ENCODE results near the gene FGF8. TPM values are rescaled to one million over a fixed set of nuclear protein-coding genes. Genes with fewer than 3 reads are reported as not detected.

The FGF8 gene
- total RNA-seq, 1 experiment from 2014 or later, result 0.39 TPM

- TF ChIP-seq REST (IDR thresholded peaks at IDR 0.05; ENCODE audit: insufficient read depth in 1 of 2, low read depth in 2 of 2, low read length in 1 of 2), result no peak
- no peak for TF ChIP-seq POLR2AphosphoS5 (IDR thresholded peaks at IDR 0.05; ENCODE audit: low read depth, low read length)
- no peak for TF ChIP-seq TCF7L2 (IDR thresholded peaks at IDR 0.05; ENCODE audit: low read depth, low read length)
- TF ChIP-seq SIN3A (IDR thresholded peaks at IDR 0.05; ENCODE audit: borderline replicate concordance, insufficient read depth, low read depth, low read length), result no peak
- no peak for TF ChIP-seq CTCF (IDR thresholded peaks at IDR 0.05)
- Histone ChIP-seq H3K27ac (ENCODE audit: low read length) (peak overlapping the region; percentile 51), H3K36me3 (ENCODE audit: control insufficient read depth, insufficient read depth, low read length) (peaks cover 38% of the 10 kb centered on the region), H3K4me1 (ENCODE audit: control insufficient read depth, insufficient read depth, low read length) (peaks cover 13% of the 10 kb centered on the region), H3K4me3 (ENCODE audit: low read depth in 2 of 2, low read length in 2 of 2) (peak overlapping the region; percentile 84 to 98), H3K27me3 (ENCODE audit: control insufficient read depth, insufficient read depth, low read length) (no peaks in the 10 kb centered on the region), H3K9me3 (ENCODE audit: control insufficient read depth, insufficient read depth, low read depth, low read length) (no peaks in the 10 kb centered on the region)
- TSS peak; percentile 11 for BruUV-seq (replicated peaks)
- DNase-seq (ENCODE audit: low read depth, low spot score) (no peak), ATAC-seq (no peak)
- in situ Hi-C loops (cut with HindIII; ENCODE audit: low pct_unique_long_range_greater_than_20kb, low sequenced_read_pairs), result no loop called here
- POLR2A ChIA-PET, result interaction anchor here (0.6 kb wide), 2 partner anchors 18 to 1299 kb away, joined by 3 to 4 read pairs; no protein-coding TSS in a partner anchor
- intact Hi-C loops (cut with micrococcal nuclease; ENCODE audit: unreplicated experiment), result no loop called here
- CTCF ChIA-PET, result interaction anchor here (0.8 kb wide), 1 partner anchor 195 kb away, joined by 4 read pairs; no protein-coding TSS in a partner anchor
These were observed 38.7 kb upstream of the FGF8 start for GRCh38 chr10:101814466-101815071.

GRCh38 chr10:101812606-101813005 is 36.7 kb upstream of the FGF8 start:
- ATAC-seq (no peak), DNase-seq (ENCODE audit: low read depth, low spot score) (no peak)
- TF ChIP-seq SIN3A (IDR thresholded peaks at IDR 0.05; ENCODE audit: borderline replicate concordance, insufficient read depth, low read depth, low read length) (no peak), POLR2AphosphoS5 (IDR thresholded peaks at IDR 0.05; ENCODE audit: low read depth, low read length) (no peak), CTCF (IDR thresholded peaks at IDR 0.05) (no peak), TCF7L2 (IDR thresholded peaks at IDR 0.05; ENCODE audit: low read depth, low read length) (no peak), REST (IDR thresholded peaks at IDR 0.05; ENCODE audit: insufficient read depth in 1 of 2, low read depth in 2 of 2, low read length in 1 of 2) (no peak)
- intact Hi-C loops (cut with micrococcal nuclease; ENCODE audit: unreplicated experiment) (no loop called here), in situ Hi-C loops (cut with HindIII; ENCODE audit: low pct_unique_long_range_greater_than_20kb, low sequenced_read_pairs) (no loop called here)
- H3K4me3 ChIP-seq (ENCODE audit: low read depth in 2 of 2, low read length in 2 of 2), result no peak overlapping the region
- BruUV-seq (replicated peaks), result no TSS peak
- H3K27me3 ChIP-seq (ENCODE audit: control insufficient read depth, insufficient read depth, low read length), result no peaks in the 10 kb centered on the region
- peaks cover 50% of the 10 kb centered on the region for H3K36me3 ChIP-seq (ENCODE audit: control insufficient read depth, insufficient read depth, low read length)
- CTCF ChIA-PET, result no interaction called here
- POLR2A ChIA-PET, result no interaction called here
- no peak overlapping the region for H3K27ac ChIP-seq (ENCODE audit: low read length)
- no peaks in the 10 kb centered on the region for H3K9me3 ChIP-seq (ENCODE audit: control insufficient read depth, insufficient read depth, low read depth, low read length)
- peaks cover 13% of the 10 kb centered on the region for H3K4me1 ChIP-seq (ENCODE audit: control insufficient read depth, insufficient read depth, low read length)
